Esophagus squamous epithelium (tissue), 5 donors: ENCODE results near the gene CSN3. TPM values are rescaled to one million over a fixed set of nuclear protein-coding genes. Genes with fewer than 3 reads are reported as not detected.

Experiments used
- DNase-seq: peaks from one replicate; lab custom pipeline; 2025; lab: John Stamatoyannopoulos, UW
- H3K27ac ChIP-seq, 4 donors: fragments of 200-600 bp; sonication (generic); one replicate each; pipeline ENCODE4 v1.5.1; 2016 to 2019; ENCODE audit warnings: mild to moderate bottlenecking in 1 of 4
- H3K27me3 ChIP-seq, 4 donors: fragments of 200-600 bp; sonication (generic); 1 replicate in 3 of 4; 2 replicates in 1 of 4; pipeline versions ENCODE4 v1.5.1 to v1.6.0; 2017 to 2021; ENCODE audit warnings: antibody characterized with exemption in 1 of 4
- H3K36me3 ChIP-seq, 3 donors: fragments of 200-600 bp; sonication (generic); one replicate each; pipeline ENCODE4 v1.5.1; 2016 to 2019
- H3K4me1 ChIP-seq, 3 donors: fragments of 200-600 bp; sonication (generic); one replicate each; pipeline ENCODE4 v1.5.1; 2017 to 2019
- H3K4me3 ChIP-seq, 4 donors: fragments of 200-600 bp; sonication (generic); 1 replicate in 3 of 4; 2 replicates in 1 of 4; pipeline ENCODE4 v1.5.1; 2016 to 2019; ENCODE audit warnings: mild to moderate bottlenecking in 2 of 4, moderate library complexity in 1 of 4
- H3K9me3 ChIP-seq, 3 donors: fragments of 200-600 bp; sonication (generic); one replicate each; pipeline ENCODE4 v1.5.1; 2016 to 2019
- CTCF ChIP-seq, 6 experiments: fragments of 450-650 bp in 4 of 6; fragments of 200-600 bp in 2 of 6; sonication (generic) in 2 of 6; IDR thresholded peaks; one replicate each; pipeline ENCODE4 v1.5.1; 2016 to 2019; ENCODE audit warnings: antibody characterized with exemption in 6 of 6, mild to moderate bottlenecking in 4 of 6, moderate library complexity in 4 of 6
- POLR2A ChIP-seq, 4 donors: fragments of 450-650 bp; IDR thresholded peaks; one replicate each; pipeline ENCODE4 v1.6.1; 2017; ENCODE audit warnings: antibody characterized with exemption in 4 of 4, mild to moderate bottlenecking in 4 of 4, moderate library complexity in 3 of 4
- WGBS, 2 donors: methylation state at CpG; one replicate each; pipeline ENCODE4 v1.1.5; 2018; 5-methylcytosine and 5-hydroxymethylcytosine counted together
- intact Hi-C: fragments of 100-400 bp; cut with DNase I; formaldehyde crosslinking; loops from one replicate; pipeline ENCODE4 v1.15.0; 2022
- total RNA-seq, 4 donors: library from RNA; depleted of rRNA; stranded (reverse); fragments of >200 nt; gene quantifications; one replicate each; pipeline ENCODE4 v1.1.0, GENCODE V29; 2016
- donor health status: DM: yes; HTN: yes; CAD: no.

CSN3 gene
- total RNA-seq, 4 donors from 2014 or later = not detected

GRCh38 chr4:70280567-70280966, 38.2 kb downstream of the CSN3 start:
- no peak for DNase-seq
- Histone ChIP-seq H3K27me3 (no peaks in the 10 kb centered on the region), H3K9me3 (no peaks in the 10 kb centered on the region), H3K4me3 (no peak overlapping the region), H3K4me1 (no peaks in the 10 kb centered on the region), H3K36me3 (no peaks in the 10 kb centered on the region), H3K27ac (no peak overlapping the region)
- no peak for TF ChIP-seq CTCF (IDR thresholded peaks at IDR 0.05)
- TF ChIP-seq POLR2A (IDR thresholded peaks at IDR 0.05) = no peak
- 29 to 31% methylated on average over 1 of the region's 1 CpG for WGBS, 2 donors
- intact Hi-C loops = no loop called here

DNA sequence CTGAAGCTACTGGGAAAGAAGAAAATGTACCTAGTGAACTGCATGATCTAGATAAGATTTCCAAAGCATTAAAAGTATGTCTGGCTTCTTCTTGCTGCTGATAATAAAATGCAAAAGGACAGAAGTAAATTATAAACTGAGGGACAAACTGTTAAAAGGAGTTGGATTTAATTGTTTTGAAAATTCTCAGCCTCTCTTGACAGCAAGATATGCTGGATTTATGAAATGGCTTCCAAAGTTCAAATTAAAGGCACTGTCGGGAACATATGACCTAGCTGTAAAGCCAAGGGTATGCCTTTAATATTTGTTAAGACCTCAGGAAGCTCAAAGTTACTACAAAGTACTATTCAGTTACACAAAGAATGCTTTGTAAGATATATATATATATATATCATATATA, 46.3 kb downstream of the CSN3 start:
- TF ChIP-seq CTCF (IDR thresholded peaks at IDR 0.05) = no peak
- TF ChIP-seq POLR2A (IDR thresholded peaks at IDR 0.05) = no peak
- H3K4me3 ChIP-seq = no peak overlapping the region
- no peak overlapping the region for H3K27ac ChIP-seq
- no peaks in the 10 kb centered on the region for H3K9me3 ChIP-seq
- no peak for DNase-seq
- WGBS, 2 donors = 67 to 68% methylated on average over 1 of the region's 1 CpG
- intact Hi-C loops = no loop called here
- no peaks in the 10 kb centered on the region for H3K27me3 ChIP-seq
- no peaks in the 10 kb centered on the region for H3K4me1 ChIP-seq
- H3K36me3 ChIP-seq = no peaks in the 10 kb centered on the region

DNA sequence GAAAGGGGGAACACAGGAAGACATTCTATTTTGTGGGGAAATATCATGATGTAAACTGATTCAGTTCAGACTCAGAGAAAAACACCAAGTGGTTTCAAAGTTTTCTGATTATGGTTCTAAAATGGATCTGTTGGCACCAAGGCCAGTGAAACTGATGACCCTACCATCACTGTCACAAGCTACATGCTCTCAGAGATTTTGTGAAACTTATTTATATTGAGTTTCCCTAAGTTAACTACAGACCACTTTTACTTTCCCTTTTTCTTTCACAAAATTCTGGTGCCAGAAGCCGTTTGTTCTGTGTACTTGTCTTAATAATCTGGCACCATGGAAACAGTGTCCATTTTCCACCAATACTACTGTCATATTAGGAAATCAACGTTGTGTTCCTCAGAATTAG, 48.9 kb downstream of the CSN3 start:
- intact Hi-C loops = no loop called here
- 37 to 53% methylated on average over 2 of the region's 2 CpGs for WGBS, 2 donors
- Histone ChIP-seq H3K36me3 (no peaks in the 10 kb centered on the region), H3K27me3 (no peaks in the 10 kb centered on the region), H3K27ac (no peak overlapping the region), H3K9me3 (no peaks in the 10 kb centered on the region), H3K4me1 (peaks cover 0 to 8% (median 0%) of the 10 kb centered on the region in 3 donors), H3K4me3 (no peak overlapping the region)
- no peak for TF ChIP-seq CTCF (IDR thresholded peaks at IDR 0.05)
- TF ChIP-seq POLR2A (IDR thresholded peaks at IDR 0.05) = no peak
- DNase-seq = no peak

GRCh38 chr4:70297576-70297975, 55.2 kb downstream of the CSN3 start:
- H3K36me3 ChIP-seq = no peaks in the 10 kb centered on the region
- H3K27ac ChIP-seq = no peak overlapping the region
- intact Hi-C loops = no loop called here

DNA sequence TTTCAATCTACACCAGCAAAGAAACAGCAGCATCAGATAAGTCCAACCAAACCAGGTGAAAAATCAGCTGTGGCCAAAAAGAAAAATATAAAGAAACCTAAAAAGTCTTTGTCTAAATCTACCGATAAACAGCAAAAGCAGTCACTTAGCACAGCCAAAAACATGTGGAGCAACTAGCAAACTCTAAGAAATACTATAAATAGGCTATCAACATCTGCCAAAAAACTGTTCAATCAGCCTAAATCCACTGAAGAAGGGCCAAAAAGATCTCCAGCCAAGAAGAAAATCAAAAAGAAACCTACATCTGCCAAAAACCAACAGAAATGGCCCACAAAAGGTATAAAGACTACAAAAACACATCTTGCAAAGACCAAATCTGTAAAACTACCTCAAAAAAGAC, 55.7 kb downstream of the CSN3 start:
- no peak overlapping the region for H3K27ac ChIP-seq
- TF ChIP-seq CTCF (IDR thresholded peaks at IDR 0.05) = no peak
- TF ChIP-seq POLR2A (IDR thresholded peaks at IDR 0.05) = no peak
- no peak for DNase-seq
- H3K4me3 ChIP-seq = no peak overlapping the region
- intact Hi-C loops = no loop called here
- peaks cover 0 to 26% (median 0%) of the 10 kb centered on the region in 3 donors for H3K4me1 ChIP-seq
- no peaks in the 10 kb centered on the region for H3K36me3 ChIP-seq
- no peaks in the 10 kb centered on the region for H3K27me3 ChIP-seq
- H3K9me3 ChIP-seq = no peaks in the 10 kb centered on the region
- 24 to 33% methylated on average over 1 of the region's 1 CpG for WGBS, 2 donors

More at GRCh38 chr4:70297576-70297975, 55.2 kb downstream of the CSN3 start:
- no peak for DNase-seq
- H3K9me3 ChIP-seq = no peaks in the 10 kb centered on the region
- H3K4me1 ChIP-seq = peaks cover 0 to 26% (median 0%) of the 10 kb centered on the region in 3 donors
- H3K27me3 ChIP-seq = no peaks in the 10 kb centered on the region
- no peak for TF ChIP-seq CTCF (IDR thresholded peaks at IDR 0.05)
- no peak for TF ChIP-seq POLR2A (IDR thresholded peaks at IDR 0.05)
- H3K4me3 ChIP-seq = no peak overlapping the region
